Astrocyte (in vitro differentiated cells and primary cell): Measurements from ENCODE around the gene LIMS1. TPM values are rescaled to one million over a fixed set of nuclear protein-coding genes. Genes with fewer than 3 reads are reported as not detected.
"Not testable (repeated sequence)": the region's sequence is repeated elsewhere in the genome, so short reads cannot be mapped to it uniquely, and the experiment has no call there.

Experiments
- DNase-seq: peaks from one replicate; pipeline ENCODE4 v3.0.0-alpha.2; 2010; ENCODE audit warnings: low read depth
- FAIRE-seq: peaks from 2 replicates; lab custom pipeline; 2011; peaks lifted over from hg19 to GRCh38; lab: Jason Lieb, UNC
- H2AFZ ChIP-seq: 2 replicates; pipeline ENCODE4 v1.6.0; 2012; ENCODE audit warnings: low read depth, low read length, inconsistent platforms
- H3K27ac ChIP-seq: 2 replicates; pipeline ENCODE4 v1.5.1; 2011; ENCODE audit warnings: low read depth, low read length, inconsistent platforms
- H3K27me3 ChIP-seq: 2 replicates; pipeline ENCODE4 v1.6.0; 2011; ENCODE audit warnings: low read length, inconsistent platforms; ENCODE audit not compliant: insufficient read depth
- H3K36me3 ChIP-seq: 2 replicates; pipeline ENCODE4 v1.5.1; 2011; ENCODE audit warnings: low read length, inconsistent platforms; ENCODE audit not compliant: insufficient read depth
- H3K4me1 ChIP-seq: 2 replicates; pipeline ENCODE4 v1.5.1; 2011; ENCODE audit warnings: low read length, inconsistent platforms; ENCODE audit not compliant: insufficient read depth
- H3K4me2 ChIP-seq: 2 replicates; pipeline ENCODE4 v1.6.0; 2012; ENCODE audit warnings: low read length, inconsistent platforms
- H3K4me3 ChIP-seq: 2 replicates; pipeline ENCODE4 v1.5.1; 2011; ENCODE audit warnings: low read depth, mild to moderate bottlenecking, low read length, inconsistent platforms; ENCODE audit not compliant: insufficient read depth
- H3K79me2 ChIP-seq: 2 replicates; pipeline ENCODE4 v1.6.0; 2012; ENCODE audit warnings: mild to moderate bottlenecking, low read length, inconsistent platforms; ENCODE audit not compliant: insufficient read depth
- H3K9ac ChIP-seq: 2 replicates; pipeline ENCODE4 v1.6.0; 2012; ENCODE audit warnings: mild to moderate bottlenecking, low read length, inconsistent platforms
- H3K9me3 ChIP-seq: 2 replicates; pipeline ENCODE4 v1.5.1; 2012; ENCODE audit warnings: low read depth, mild to moderate bottlenecking, low read length, inconsistent platforms; ENCODE audit not compliant: insufficient read depth
- H4K20me1 ChIP-seq: 2 replicates; pipeline ENCODE4 v1.6.0; 2012; ENCODE audit warnings: low read length, inconsistent platforms; ENCODE audit not compliant: insufficient read depth
- H3K27ac Mint-ChIP-seq: one replicate; pipeline ENCODE4 v1.8.0; 2021; ENCODE audit warnings: mild to moderate bottlenecking, mixed read lengths; ENCODE audit not compliant: unreplicated experiment
- H3K27me3 Mint-ChIP-seq: one replicate; pipeline ENCODE4 v1.8.0; 2021; ENCODE audit warnings: low read depth, mixed read lengths; ENCODE audit not compliant: unreplicated experiment
- H3K36me3 Mint-ChIP-seq: one replicate; pipeline ENCODE4 v1.8.0; 2021; ENCODE audit warnings: low read depth, mixed read lengths; ENCODE audit not compliant: unreplicated experiment
- H3K4me1 Mint-ChIP-seq: one replicate; pipeline ENCODE4 v1.8.0; 2021; ENCODE audit warnings: low read depth, mixed read lengths; ENCODE audit not compliant: unreplicated experiment
- H3K4me3 Mint-ChIP-seq: one replicate; pipeline ENCODE4 v1.8.0; 2021; ENCODE audit warnings: mild to moderate bottlenecking, moderate library complexity, mixed read lengths; ENCODE audit not compliant: unreplicated experiment
- H3K9me3 Mint-ChIP-seq: one replicate; pipeline ENCODE4 v1.8.0; 2021; ENCODE audit warnings: mild to moderate bottlenecking, mixed read lengths; ENCODE audit not compliant: unreplicated experiment
- EZH2 ChIP-seq: IDR thresholded peaks from 2 replicates; pipeline ENCODE4 v1.6.1; 2012; ENCODE audit warnings: mild to moderate bottlenecking, low read length, inconsistent platforms; ENCODE audit not compliant: insufficient read depth
- total RNA-seq: library from RNA; stranded (reverse); gene quantifications from 2 replicates; pipeline ENCODE4 v1.2.1, GENCODE V29; 2021
- TF ChIP-seq, protein P1 (sequence below): IDR thresholded peaks from 2 replicates; pipeline ENCODE4 v1.5.1; 2011; ENCODE audit warnings: low read depth, mild to moderate bottlenecking, inconsistent platforms, low read length, moderate library complexity; ENCODE audit not compliant: insufficient read depth

LIMS1 gene
- total RNA-seq, 1 donor from 2014 or later, result 205 TPM

DNA sequence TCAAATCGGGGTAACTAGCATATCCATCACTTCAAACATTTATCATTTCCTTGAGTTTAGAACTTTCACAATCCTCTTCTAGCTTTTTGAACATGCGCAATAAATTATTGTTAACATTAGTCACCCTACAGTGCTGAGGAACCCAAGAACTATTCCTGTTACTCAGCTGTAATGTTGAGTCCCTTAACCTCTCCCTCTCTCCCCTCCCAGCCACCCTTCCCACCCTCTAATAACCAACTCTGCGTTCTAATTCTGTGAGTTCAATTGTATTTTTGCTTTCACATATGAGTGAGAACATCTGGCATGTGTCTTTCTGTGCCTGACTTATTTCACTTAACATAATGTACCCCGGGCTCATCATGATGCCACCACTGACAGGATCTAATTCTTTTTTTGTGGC, 106.5 kb downstream of the LIMS1 start:
- H3K27me3 Mint-ChIP-seq, result no peaks in the 10 kb centered on the region
- DNase-seq, result peak; percentile 94
- Histone ChIP-seq H3K36me3 (peaks cover 2% of the 10 kb centered on the region), H3K27me3 (no peaks in the 10 kb centered on the region), H3K4me2 (peak overlapping the region; percentile 72), H4K20me1 (peaks cover 9% of the 10 kb centered on the region), H3K4me1 (peaks cover 60% of the 10 kb centered on the region), H3K4me3 (no peak overlapping the region), H3K27ac (peak overlapping the region; percentile 94), H3K79me2 (peaks cover 74% of the 10 kb centered on the region), H3K9me3 (no peaks in the 10 kb centered on the region), H2AFZ (no peak overlapping the region), H3K9ac (peak overlapping the region; percentile 74)
- H3K4me3 Mint-ChIP-seq, result peak overlapping the region; percentile 10
- peaks cover 62% of the 10 kb centered on the region for H3K4me1 Mint-ChIP-seq
- no peaks in the 10 kb centered on the region for H3K9me3 Mint-ChIP-seq
- H3K27ac Mint-ChIP-seq, result peak overlapping the region; percentile 63
- H3K36me3 Mint-ChIP-seq, result peaks cover 9% of the 10 kb centered on the region
- peak; percentile 74 for FAIRE-seq
- TF ChIP-seq, protein P1, sequence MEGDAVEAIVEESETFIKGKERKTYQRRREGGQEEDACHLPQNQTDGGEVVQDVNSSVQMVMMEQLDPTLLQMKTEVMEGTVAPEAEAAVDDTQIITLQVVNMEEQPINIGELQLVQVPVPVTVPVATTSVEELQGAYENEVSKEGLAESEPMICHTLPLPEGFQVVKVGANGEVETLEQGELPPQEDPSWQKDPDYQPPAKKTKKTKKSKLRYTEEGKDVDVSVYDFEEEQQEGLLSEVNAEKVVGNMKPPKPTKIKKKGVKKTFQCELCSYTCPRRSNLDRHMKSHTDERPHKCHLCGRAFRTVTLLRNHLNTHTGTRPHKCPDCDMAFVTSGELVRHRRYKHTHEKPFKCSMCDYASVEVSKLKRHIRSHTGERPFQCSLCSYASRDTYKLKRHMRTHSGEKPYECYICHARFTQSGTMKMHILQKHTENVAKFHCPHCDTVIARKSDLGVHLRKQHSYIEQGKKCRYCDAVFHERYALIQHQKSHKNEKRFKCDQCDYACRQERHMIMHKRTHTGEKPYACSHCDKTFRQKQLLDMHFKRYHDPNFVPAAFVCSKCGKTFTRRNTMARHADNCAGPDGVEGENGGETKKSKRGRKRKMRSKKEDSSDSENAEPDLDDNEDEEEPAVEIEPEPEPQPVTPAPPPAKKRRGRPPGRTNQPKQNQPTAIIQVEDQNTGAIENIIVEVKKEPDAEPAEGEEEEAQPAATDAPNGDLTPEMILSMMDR, result no peak
- TF ChIP-seq EZH2, result no peak

DNA sequence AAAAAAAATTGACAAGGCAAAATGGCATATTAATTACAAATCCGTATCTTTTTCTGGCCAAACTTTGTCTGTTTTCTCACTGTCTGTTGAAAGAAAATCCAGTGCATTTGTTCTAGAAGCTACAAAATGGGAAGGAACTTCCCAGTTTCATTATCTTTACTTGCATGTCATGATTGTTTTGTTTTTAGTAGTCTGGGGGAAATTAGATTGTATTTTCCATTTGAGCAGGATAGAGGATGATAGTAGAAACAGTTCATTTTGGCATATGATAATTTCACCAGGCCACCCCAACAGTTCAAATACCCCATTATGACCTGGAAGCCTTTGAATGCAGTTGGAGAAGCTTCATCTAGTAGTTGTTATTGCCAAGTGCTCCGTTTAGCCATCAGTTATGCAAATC, 107.5 kb downstream of the LIMS1 start:
- Mint-ChIP-seq H3K9me3 (no peaks in the 10 kb centered on the region), H3K27me3 (no peaks in the 10 kb centered on the region), H3K4me3 (peak overlapping the region; percentile 47), H3K36me3 (peaks cover 13% of the 10 kb centered on the region), H3K4me1 (peaks cover 52% of the 10 kb centered on the region), H3K27ac (peak overlapping the region; percentile 77)
- H3K79me2 ChIP-seq, result peaks cover 67% of the 10 kb centered on the region
- H3K9me3 ChIP-seq, result no peaks in the 10 kb centered on the region
- peaks cover 2% of the 10 kb centered on the region for H3K36me3 ChIP-seq
- no peak overlapping the region for H2AFZ ChIP-seq
- H3K4me1 ChIP-seq, result peaks cover 49% of the 10 kb centered on the region
- DNase-seq (no peak), FAIRE-seq (no peak)
- TF ChIP-seq, protein P1, result no peak
- TF ChIP-seq EZH2, result no peak
- peak overlapping the region; percentile 74 for H3K9ac ChIP-seq
- no peaks in the 10 kb centered on the region for H3K27me3 ChIP-seq
- H4K20me1 ChIP-seq, result peaks cover under 1% of the 10 kb centered on the region
- no peak overlapping the region for H3K4me3 ChIP-seq
- peak overlapping the region; percentile 94 for H3K27ac ChIP-seq
- H3K4me2 ChIP-seq, result peak overlapping the region; percentile 72

DNA sequence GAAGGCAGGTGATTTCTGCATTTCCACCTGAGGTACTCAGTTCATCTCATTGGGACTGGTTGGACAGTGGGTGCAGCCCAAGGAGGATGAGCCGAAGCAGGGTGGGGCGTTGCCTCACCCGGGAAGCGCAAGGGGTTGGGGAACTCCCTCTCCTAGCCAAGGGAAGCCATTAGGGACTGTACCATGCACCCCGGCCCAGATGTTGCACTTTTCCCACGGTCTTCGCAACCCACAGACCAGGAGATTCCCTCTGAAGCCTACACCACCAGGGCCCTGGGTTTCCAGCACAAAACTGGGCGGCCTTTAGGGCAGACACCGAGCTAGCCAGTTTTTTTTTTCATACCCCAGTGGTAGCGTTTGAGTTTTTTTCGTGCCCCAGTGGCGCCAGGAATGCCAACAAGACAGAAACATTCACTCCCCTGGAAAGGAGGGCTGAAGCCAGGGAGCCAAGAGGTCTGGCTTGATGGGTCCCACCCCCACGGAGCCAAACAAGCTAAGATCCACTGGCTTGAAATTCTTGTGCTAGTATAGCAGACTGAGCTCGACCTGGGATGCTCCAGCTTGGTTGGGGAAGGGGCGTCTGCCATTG, 109.1 kb downstream of the LIMS1 start:
- Mint-ChIP-seq H3K27ac (no peak overlapping the region), H3K4me3 (no peak overlapping the region), H3K36me3 (peaks cover 27% of the 10 kb centered on the region), H3K4me1 (peaks cover 50% of the 10 kb centered on the region), H3K27me3 (no peaks in the 10 kb centered on the region), H3K9me3 (peaks cover 7% of the 10 kb centered on the region)
- H3K4me1 ChIP-seq, result peaks cover 34% of the 10 kb centered on the region
- no peaks in the 10 kb centered on the region for H3K9me3 ChIP-seq
- H4K20me1 ChIP-seq, result no peaks in the 10 kb centered on the region
- H3K27me3 ChIP-seq, result no peaks in the 10 kb centered on the region
- H2AFZ ChIP-seq, result no peak overlapping the region
- no peak overlapping the region for H3K27ac ChIP-seq
- no peak overlapping the region for H3K4me2 ChIP-seq
- FAIRE-seq (no peak), DNase-seq (no peak)
- no peak overlapping the region for H3K4me3 ChIP-seq
- H3K79me2 ChIP-seq, result peaks cover 60% of the 10 kb centered on the region
- no peak for TF ChIP-seq EZH2
- TF ChIP-seq, protein P1, result no peak
- H3K9ac ChIP-seq, result no peak overlapping the region
- peaks cover 2% of the 10 kb centered on the region for H3K36me3 ChIP-seq

DNA sequence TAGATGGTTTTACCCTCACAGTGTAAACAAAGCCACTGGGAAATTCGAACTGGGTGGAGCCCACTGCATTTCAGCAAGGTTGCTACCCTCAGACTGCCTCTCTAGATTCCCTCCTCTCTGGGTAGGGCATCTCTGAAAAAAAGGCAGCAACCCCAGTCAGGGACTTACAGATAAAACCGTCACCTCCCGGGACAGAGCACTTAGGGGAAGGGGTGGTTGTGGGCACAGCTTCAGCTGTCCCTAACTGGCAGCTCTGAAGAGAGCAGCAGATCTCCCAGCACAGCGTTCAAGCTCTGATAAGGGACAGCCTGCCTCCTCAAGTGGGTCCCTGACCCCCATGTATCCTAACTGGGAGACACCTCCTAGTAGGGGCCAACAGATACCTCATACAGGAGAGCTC, 109.6 kb downstream of the LIMS1 start:
- not testable (repeated sequence) for H3K4me3 Mint-ChIP-seq, H3K9ac ChIP-seq, H2AFZ ChIP-seq, H3K9me3 ChIP-seq, H3K4me3 ChIP-seq, H4K20me1 ChIP-seq, DNase-seq, H3K4me2 ChIP-seq, H3K27me3 ChIP-seq, H3K36me3 ChIP-seq, H3K27ac ChIP-seq, H3K9me3 Mint-ChIP-seq, H3K27me3 Mint-ChIP-seq, H3K27ac Mint-ChIP-seq, FAIRE-seq
- Histone ChIP-seq H3K4me1 (peaks cover 32% of the 10 kb centered on the region), H3K79me2 (peaks cover 55% of the 10 kb centered on the region)
- H3K4me1 Mint-ChIP-seq, result peaks cover 53% of the 10 kb centered on the region
- H3K36me3 Mint-ChIP-seq, result peaks cover 27% of the 10 kb centered on the region
